C4-2B (cell line): ENCODE results near the gene TSG101.

Experiments used
- H3K27ac ChIP-seq: fragments of 450-650 bp; 2 replicates; pipeline ENCODE4 v1.5.1; 2017
- CTCF ChIP-seq: fragments of 450-650 bp; conservative IDR thresholded peaks from 2 replicates; pipeline ENCODE4 v1.5.1; 2017; ENCODE audit warnings: mild to moderate bottlenecking
- ZFX ChIP-seq: fragments of 450-650 bp; IDR thresholded peaks from 2 replicates; pipeline ENCODE4 v1.6.1; 2017

The TSG101 gene

GRCh38 chr11:18523084-18523483 is 3.7 kb downstream of the TSG101 start:
- no peak for TF ChIP-seq CTCF
- H3K27ac ChIP-seq, result no peak overlapping the region

- TF ChIP-seq ZFX (no peak), CTCF (no peak; the same call in 1 of the 2 replicates)
- H3K27ac ChIP-seq, result no peak overlapping the region
Measured at GRCh38 chr11:18522388-18522787, 4.4 kb downstream of the TSG101 start.

GRCh38 chr11:18521122-18521521 is 5.6 kb downstream of the TSG101 start:
- no peak for TF ChIP-seq ZFX
- TF ChIP-seq CTCF, result no peak

GRCh38 chr11:18502352-18502751 is 24.4 kb downstream of the TSG101 start:
- H3K27ac ChIP-seq, result no peak overlapping the region
- TF ChIP-seq CTCF (no peak), ZFX (no peak)

More at GRCh38 chr11:18521122-18521521, 5.6 kb downstream of the TSG101 start:
- H3K27ac ChIP-seq, result no peak overlapping the region

- TF ChIP-seq CTCF (no peak), ZFX (no peak)
- H3K27ac ChIP-seq, result no peak overlapping the region
Measured at GRCh38 chr11:18501629-18502028, 25.1 kb downstream of the TSG101 start.

- no peak overlapping the region for H3K27ac ChIP-seq
- TF ChIP-seq CTCF (no peak), ZFX (no peak)
Measured at GRCh38 chr11:18498039-18498438, 28.7 kb downstream of the TSG101 start.

- no peak for TF ChIP-seq ZFX
- no peak for TF ChIP-seq CTCF
- H3K27ac ChIP-seq, result no peak overlapping the region
Measured at GRCh38 chr11:18495703-18496102, 31.0 kb downstream of the TSG101 start.
